ENCODE results near the gene TMEM242.

TMEM242 gene

DNA sequence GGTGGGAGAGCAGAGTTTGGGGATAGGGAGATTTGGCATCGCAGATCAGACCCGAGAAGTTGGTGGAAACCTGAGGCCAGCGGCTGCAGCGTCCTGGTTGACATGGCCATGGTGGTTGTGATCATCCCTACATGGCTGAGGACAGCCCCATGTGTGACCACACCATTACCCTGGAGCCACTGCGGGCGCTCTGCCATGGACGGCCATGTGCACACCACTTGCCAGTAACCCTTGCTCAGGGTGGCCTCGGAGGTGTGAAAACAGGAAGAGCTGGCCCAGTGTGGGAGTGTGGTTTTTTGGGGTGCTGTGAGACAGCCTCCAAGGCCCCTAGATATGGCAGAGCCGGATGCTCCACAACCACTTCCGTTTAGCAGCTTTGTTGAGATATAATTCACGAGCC, 64.4 kb downstream of the TMEM242 start:
- Histone ChIP-seq H3K4me3 (ENCODE audit: low read length) (no peak overlapping the region), H3K36me3 (ENCODE audit: control insufficient read depth, low read depth, low read length) (no peaks in the 10 kb centered on the region), H3K27ac (ENCODE audit: low read length) (no peak overlapping the region), H3K4me1 (ENCODE audit: control insufficient read depth, low read depth, low read length) (no peaks in the 10 kb centered on the region), H3K27me3 (ENCODE audit: control insufficient read depth, insufficient read depth, low read length) (no peaks in the 10 kb centered on the region), H3K9ac (ENCODE audit: low read length) (no peak overlapping the region), H3K9me3 (ENCODE audit: control insufficient read depth, low read depth, low read length) (no peaks in the 10 kb centered on the region)

DNA sequence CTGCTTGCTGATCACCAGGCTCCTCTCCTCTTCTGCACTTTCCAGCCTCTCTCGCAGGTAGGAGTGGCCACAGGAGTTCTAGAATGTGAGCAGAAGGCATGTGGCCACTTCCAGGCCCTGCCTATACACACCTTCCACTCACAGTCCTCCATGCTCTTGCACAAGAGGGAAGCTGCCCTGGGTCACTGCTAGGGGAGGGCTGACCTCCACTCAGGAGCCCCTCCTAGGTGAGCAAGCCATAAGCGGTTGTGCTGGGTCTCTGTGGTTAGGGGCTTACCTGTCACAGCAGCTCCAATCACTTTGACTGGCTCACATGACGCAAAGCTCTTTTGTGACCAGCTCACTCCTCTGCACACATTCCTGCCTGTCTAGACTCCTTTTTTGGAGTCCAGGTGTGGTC, 68.2 kb downstream of the TMEM242 start:
- no peak overlapping the region for H3K9ac ChIP-seq (ENCODE audit: low read length)
- no peaks in the 10 kb centered on the region for H3K27me3 ChIP-seq (ENCODE audit: control insufficient read depth, insufficient read depth, low read length)
- no peak overlapping the region for H3K27ac ChIP-seq (ENCODE audit: low read length)
- no peak overlapping the region for H3K4me3 ChIP-seq (ENCODE audit: low read length)
- no peaks in the 10 kb centered on the region for H3K36me3 ChIP-seq (ENCODE audit: control insufficient read depth, low read depth, low read length)
- H3K4me1 ChIP-seq (ENCODE audit: control insufficient read depth, low read depth, low read length), result no peaks in the 10 kb centered on the region
- no peaks in the 10 kb centered on the region for H3K9me3 ChIP-seq (ENCODE audit: control insufficient read depth, low read depth, low read length)

DNA sequence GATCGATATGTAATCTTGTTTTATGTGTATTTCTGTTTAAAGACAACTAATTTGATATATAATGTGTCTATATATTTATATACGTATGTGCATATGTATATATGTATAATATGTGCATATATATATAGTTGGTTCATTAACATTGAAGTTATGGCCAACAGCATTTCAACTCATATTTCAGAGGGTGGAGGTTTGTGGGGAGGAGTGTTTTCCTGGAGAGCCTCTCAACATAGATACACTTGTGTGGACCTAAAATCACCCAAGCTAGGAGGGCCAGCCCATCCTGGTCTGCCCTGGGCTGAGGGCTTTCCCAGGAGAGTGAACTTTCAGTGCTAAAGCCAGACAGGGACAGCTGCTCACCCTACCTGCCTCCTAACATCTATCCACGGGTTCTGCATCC, 68.8 kb downstream of the TMEM242 start:
- H3K36me3 ChIP-seq (ENCODE audit: control insufficient read depth, low read depth, low read length), result no peaks in the 10 kb centered on the region
- H3K4me3 ChIP-seq (ENCODE audit: low read length), result no peak overlapping the region
- no peaks in the 10 kb centered on the region for H3K27me3 ChIP-seq (ENCODE audit: control insufficient read depth, insufficient read depth, low read length)
- no peak overlapping the region for H3K9ac ChIP-seq (ENCODE audit: low read length)
- no peaks in the 10 kb centered on the region for H3K4me1 ChIP-seq (ENCODE audit: control insufficient read depth, low read depth, low read length)
- no peaks in the 10 kb centered on the region for H3K9me3 ChIP-seq (ENCODE audit: control insufficient read depth, low read depth, low read length)
- H3K27ac ChIP-seq (ENCODE audit: low read length), result no peak overlapping the region

DNA sequence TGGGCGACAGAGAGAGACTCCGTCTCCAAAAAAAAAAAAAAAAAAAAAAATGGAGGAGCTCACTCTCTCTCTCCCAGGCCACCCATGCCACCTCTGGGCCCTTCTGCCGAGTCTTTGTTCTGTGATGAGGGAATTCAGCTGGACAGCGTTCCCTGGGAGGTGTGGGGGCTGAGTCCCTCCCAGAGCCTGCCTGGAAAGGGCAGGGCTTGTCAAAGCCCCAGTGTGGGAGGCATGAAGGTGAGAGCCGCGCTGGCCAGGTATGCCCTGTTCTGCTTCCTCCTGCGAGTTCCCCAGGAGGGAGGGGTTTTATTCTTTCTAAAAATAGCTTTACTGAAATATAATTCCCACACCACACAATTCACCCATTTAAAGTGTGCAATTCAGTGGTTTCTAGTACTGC, 69.6 kb downstream of the TMEM242 start:
- H3K9me3 ChIP-seq (ENCODE audit: control insufficient read depth, low read depth, low read length), result no peaks in the 10 kb centered on the region
- H3K9ac ChIP-seq (ENCODE audit: low read length), result no peak overlapping the region
- H3K4me3 ChIP-seq (ENCODE audit: low read length), result no peak overlapping the region
- H3K27me3 ChIP-seq (ENCODE audit: control insufficient read depth, insufficient read depth, low read length), result no peaks in the 10 kb centered on the region
- H3K4me1 ChIP-seq (ENCODE audit: control insufficient read depth, low read depth, low read length), result no peaks in the 10 kb centered on the region
- no peak overlapping the region for H3K27ac ChIP-seq (ENCODE audit: low read length)
- H3K36me3 ChIP-seq (ENCODE audit: control insufficient read depth, low read depth, low read length), result no peaks in the 10 kb centered on the region

DNA sequence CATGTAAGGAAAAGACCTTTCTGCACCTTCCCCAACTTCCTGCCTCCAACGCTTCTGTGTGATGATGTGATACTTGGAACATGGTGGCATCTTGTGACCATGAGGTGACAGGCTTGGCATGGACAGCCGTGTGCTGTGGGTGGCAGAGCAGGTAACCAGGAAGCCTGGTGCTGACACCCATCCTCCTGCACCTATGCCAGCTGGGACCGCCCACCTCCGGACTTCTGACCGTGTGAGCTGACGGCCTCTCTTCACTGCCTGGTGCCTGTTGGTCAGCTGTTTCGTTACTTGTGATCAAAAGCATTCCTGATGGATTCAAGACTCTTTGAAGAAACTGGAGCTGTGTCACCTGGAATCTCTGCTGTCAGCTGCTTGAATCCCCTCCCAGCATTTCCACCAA, 70.3 kb downstream of the TMEM242 start:
- Histone ChIP-seq H3K9ac (ENCODE audit: low read length) (no peak overlapping the region), H3K9me3 (ENCODE audit: control insufficient read depth, low read depth, low read length) (no peaks in the 10 kb centered on the region), H3K4me3 (ENCODE audit: low read length) (no peak overlapping the region), H3K4me1 (ENCODE audit: control insufficient read depth, low read depth, low read length) (no peaks in the 10 kb centered on the region), H3K27me3 (ENCODE audit: control insufficient read depth, insufficient read depth, low read length) (no peaks in the 10 kb centered on the region), H3K36me3 (ENCODE audit: control insufficient read depth, low read depth, low read length) (no peaks in the 10 kb centered on the region), H3K27ac (ENCODE audit: low read length) (no peak overlapping the region)

DNA sequence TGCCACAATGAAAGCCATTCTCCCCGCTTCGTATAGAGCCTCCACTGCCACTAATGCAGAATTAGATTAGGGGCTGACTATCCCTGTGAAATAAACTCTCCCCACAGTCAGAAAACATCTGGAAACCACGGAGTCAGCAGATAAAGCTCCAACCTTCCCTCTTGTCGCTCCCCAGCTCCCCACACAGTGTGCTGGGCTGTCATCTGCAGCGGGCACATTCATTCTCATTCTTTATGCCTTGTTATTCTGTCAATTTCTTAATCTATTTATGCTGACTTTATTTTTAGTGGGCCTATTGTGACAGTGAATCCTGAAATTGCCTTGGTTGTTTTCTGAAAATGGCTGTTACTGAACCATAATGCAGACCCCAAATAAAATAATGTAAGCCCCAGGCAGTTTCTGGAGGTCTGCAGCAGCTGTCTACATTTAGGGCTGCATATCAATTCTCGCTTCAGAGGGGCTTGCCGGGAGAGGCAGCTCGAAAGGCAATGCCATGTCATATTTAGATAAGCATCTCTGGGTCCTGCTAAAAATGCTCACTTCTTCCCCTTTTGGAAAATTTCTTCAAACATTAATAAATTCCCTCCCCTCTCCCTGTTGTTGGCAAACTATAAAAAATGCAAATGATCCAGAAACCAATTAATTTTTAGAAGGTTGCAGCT, 71.6 kb downstream of the TMEM242 start:
- no peaks in the 10 kb centered on the region for H3K36me3 ChIP-seq (ENCODE audit: control insufficient read depth, low read depth, low read length)
- H3K9me3 ChIP-seq (ENCODE audit: control insufficient read depth, low read depth, low read length), result no peaks in the 10 kb centered on the region
- no peaks in the 10 kb centered on the region for H3K27me3 ChIP-seq (ENCODE audit: control insufficient read depth, insufficient read depth, low read length)
- H3K9ac ChIP-seq (ENCODE audit: low read length), result no peak overlapping the region
- H3K27ac ChIP-seq (ENCODE audit: low read length), result no peak overlapping the region
- H3K4me1 ChIP-seq (ENCODE audit: control insufficient read depth, low read depth, low read length), result no peaks in the 10 kb centered on the region
- no peak overlapping the region for H3K4me3 ChIP-seq (ENCODE audit: low read length)

DNA sequence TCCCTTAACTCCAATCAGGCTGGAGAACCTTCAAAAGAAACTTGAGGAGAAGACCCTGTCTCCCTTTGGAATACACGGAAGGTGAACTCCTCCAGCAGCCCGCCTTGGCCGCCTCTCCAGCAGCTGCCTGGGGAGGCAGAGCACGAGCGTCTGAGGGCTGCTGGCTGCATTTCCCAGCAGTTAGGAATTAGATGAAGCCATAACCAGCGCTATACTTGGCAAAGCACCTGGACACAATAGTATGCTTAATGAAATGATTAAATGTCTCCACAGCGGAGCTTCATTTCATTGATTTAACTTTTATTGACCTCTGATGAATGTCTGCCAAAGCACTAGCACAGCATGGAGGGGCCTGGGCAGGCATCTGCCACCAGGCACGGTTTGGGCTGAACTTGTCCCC, 73.5 kb downstream of the TMEM242 start:
- H3K4me1 ChIP-seq (ENCODE audit: control insufficient read depth, low read depth, low read length), result no peaks in the 10 kb centered on the region
- no peak overlapping the region for H3K4me3 ChIP-seq (ENCODE audit: low read length)
- H3K9me3 ChIP-seq (ENCODE audit: control insufficient read depth, low read depth, low read length), result no peaks in the 10 kb centered on the region
- no peak overlapping the region for H3K9ac ChIP-seq (ENCODE audit: low read length)
- no peaks in the 10 kb centered on the region for H3K27me3 ChIP-seq (ENCODE audit: control insufficient read depth, insufficient read depth, low read length)
- H3K27ac ChIP-seq (ENCODE audit: low read length), result no peak overlapping the region
- H3K36me3 ChIP-seq (ENCODE audit: control insufficient read depth, low read depth, low read length), result no peaks in the 10 kb centered on the region

DNA sequence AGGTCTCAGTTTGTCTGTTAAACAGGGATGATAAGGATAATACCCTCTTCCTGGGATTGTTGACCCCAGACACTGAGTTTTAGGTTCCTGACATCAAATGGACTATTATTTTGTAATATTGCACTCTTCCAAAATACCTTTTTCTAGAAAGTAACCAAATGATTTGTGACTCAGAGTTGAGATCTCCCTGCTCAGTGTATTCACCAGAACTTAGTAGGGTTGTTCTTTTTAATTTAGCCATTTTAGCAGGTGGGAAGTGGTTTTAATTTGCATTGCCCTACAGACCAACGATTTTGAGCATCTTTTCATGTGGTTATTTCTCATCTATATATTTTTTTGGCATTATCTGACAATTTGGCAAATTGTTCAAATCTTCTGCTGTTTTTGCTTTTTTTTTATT, 75.1 kb downstream of the TMEM242 start:
- Histone ChIP-seq H3K9me3 (ENCODE audit: control insufficient read depth, low read depth, low read length) (no peaks in the 10 kb centered on the region), H3K36me3 (ENCODE audit: control insufficient read depth, low read depth, low read length) (no peaks in the 10 kb centered on the region), H3K4me3 (ENCODE audit: low read length) (no peak overlapping the region), H3K27me3 (ENCODE audit: control insufficient read depth, insufficient read depth, low read length) (no peaks in the 10 kb centered on the region), H3K9ac (ENCODE audit: low read length) (no peak overlapping the region), H3K27ac (ENCODE audit: low read length) (no peak overlapping the region), H3K4me1 (ENCODE audit: control insufficient read depth, low read depth, low read length) (no peaks in the 10 kb centered on the region)

DNA sequence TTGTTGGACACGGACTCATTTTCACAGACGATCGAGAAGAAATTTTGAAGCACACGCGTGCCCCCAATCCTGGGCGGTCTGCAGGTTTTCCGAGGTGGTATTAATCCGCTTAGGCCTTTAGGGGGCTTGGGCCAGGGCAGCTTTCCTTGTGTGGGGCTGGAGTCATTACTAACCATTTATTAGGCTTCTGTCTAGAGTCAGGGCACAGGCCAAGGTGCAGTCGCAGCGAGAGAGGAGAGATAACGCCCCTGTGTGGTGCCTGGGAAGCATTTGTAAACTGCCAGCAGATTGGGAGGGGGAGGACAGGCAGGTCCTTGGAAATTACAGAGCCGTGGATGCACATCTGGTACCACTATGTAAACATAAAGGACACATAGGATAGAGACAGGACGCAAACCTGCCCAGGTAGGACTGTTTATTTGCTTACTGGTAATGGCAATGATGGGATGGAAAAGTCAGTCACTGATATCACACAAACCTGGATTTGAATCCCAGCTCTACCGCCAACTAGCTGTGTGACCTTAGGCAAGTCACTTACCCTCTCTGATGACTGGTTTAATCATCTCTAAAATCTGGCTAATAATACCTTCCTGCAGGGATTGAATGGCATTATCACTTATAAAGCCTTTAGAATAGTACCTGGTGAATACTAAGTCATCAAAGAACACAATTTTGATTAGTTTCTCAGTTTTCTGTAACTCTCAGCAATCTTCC, 76.4 kb downstream of the TMEM242 start:
- Histone ChIP-seq H3K36me3 (ENCODE audit: control insufficient read depth, low read depth, low read length) (no peaks in the 10 kb centered on the region), H3K4me1 (ENCODE audit: control insufficient read depth, low read depth, low read length) (no peaks in the 10 kb centered on the region), H3K27ac (ENCODE audit: low read length) (no peak overlapping the region), H3K27me3 (ENCODE audit: control insufficient read depth, insufficient read depth, low read length) (no peaks in the 10 kb centered on the region), H3K4me3 (ENCODE audit: low read length) (no peak overlapping the region), H3K9ac (ENCODE audit: low read length) (no peak overlapping the region), H3K9me3 (ENCODE audit: control insufficient read depth, low read depth, low read length) (no peaks in the 10 kb centered on the region)

DNA sequence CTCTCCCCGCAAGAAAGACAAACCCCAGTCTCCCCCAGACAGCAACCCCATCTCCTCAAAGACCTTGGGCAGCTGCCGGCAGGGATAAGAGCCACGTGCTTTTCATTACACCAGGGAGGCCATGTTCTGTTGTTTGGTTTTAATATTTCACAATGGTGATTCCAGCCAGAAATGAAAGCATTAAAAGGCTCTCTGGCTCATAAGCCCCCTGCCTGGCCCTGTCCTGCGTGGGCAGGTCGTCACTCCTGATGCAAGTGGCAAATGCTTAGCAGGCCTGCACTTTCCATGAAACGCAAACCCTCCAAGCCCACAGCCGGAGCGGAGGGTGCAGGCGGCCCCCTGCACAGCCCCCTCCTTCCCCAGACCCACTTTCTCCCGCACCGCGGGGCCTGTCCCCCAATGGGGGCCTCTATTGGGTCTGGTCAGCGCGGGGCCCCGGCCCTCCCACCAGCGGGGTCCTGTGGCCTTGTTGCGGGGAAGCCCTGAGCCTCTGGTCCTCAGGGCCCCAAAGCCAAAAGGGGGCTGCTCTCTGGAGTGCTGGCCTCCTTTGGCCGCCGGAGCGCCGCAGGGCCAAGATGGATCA, 77.2 kb downstream of the TMEM242 start:
- H3K9ac ChIP-seq (ENCODE audit: low read length), result no peak overlapping the region
- H3K9me3 ChIP-seq (ENCODE audit: control insufficient read depth, low read depth, low read length), result no peaks in the 10 kb centered on the region
- no peaks in the 10 kb centered on the region for H3K27me3 ChIP-seq (ENCODE audit: control insufficient read depth, insufficient read depth, low read length)
- H3K36me3 ChIP-seq (ENCODE audit: control insufficient read depth, low read depth, low read length), result no peaks in the 10 kb centered on the region
- no peak overlapping the region for H3K27ac ChIP-seq (ENCODE audit: low read length)
- H3K4me3 ChIP-seq (ENCODE audit: low read length), result no peak overlapping the region
- H3K4me1 ChIP-seq (ENCODE audit: control insufficient read depth, low read depth, low read length), result no peaks in the 10 kb centered on the region

DNA sequence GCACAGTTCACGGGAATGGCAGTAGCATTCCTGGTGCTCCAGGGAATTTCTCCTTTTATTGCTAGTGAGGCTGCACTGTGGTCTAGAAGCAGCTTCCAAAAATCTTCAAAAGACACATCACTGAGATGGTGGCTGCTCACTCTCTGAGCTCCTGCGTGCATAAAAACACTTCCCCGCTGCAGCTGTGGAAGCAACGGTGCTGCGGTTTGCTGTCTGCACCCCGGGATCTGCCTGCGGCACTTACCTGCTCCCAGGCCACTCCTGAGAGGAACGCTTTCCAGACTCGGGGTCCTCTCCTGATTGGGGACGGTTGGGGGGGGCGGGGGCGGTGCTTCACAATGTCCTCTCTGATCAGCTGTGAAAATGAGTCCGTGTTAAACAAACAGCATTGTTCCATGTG, 77.9 kb downstream of the TMEM242 start:
- Histone ChIP-seq H3K4me1 (ENCODE audit: control insufficient read depth, low read depth, low read length) (peaks cover under 1% of the 10 kb centered on the region), H3K4me3 (ENCODE audit: low read length) (no peak overlapping the region), H3K9me3 (ENCODE audit: control insufficient read depth, low read depth, low read length) (no peaks in the 10 kb centered on the region), H3K36me3 (ENCODE audit: control insufficient read depth, low read depth, low read length) (no peaks in the 10 kb centered on the region), H3K27me3 (ENCODE audit: control insufficient read depth, insufficient read depth, low read length) (no peaks in the 10 kb centered on the region), H3K27ac (ENCODE audit: low read length) (no peak overlapping the region), H3K9ac (ENCODE audit: low read length) (no peak overlapping the region)

DNA sequence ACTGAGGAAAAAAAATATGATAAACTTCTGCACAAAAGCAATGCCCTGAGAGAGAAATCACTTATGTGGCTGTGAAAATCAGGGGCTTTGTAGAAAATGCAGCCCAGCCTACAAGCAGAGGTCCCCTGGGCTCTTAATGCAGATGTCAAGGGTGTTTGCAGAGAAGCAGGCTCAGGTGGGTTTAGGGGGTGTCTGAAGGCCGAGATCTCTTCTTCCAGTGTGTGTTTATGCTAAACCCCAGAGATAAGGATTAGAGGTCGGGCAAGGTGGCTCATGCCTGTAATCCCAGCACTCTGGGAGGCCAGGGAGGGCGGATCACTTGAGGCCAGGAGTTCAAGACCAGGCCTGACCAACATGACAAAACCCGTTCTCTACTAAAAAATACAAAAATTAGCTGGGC, 78.5 kb downstream of the TMEM242 start:
- H3K9ac ChIP-seq (ENCODE audit: low read length), result no peak overlapping the region
- H3K4me1 ChIP-seq (ENCODE audit: control insufficient read depth, low read depth, low read length), result peaks cover 7% of the 10 kb centered on the region
- no peaks in the 10 kb centered on the region for H3K27me3 ChIP-seq (ENCODE audit: control insufficient read depth, insufficient read depth, low read length)

More for the DNA sequence above, 78.5 kb downstream of the TMEM242 start:
- Histone ChIP-seq H3K4me3 (ENCODE audit: low read length) (no peak overlapping the region), H3K36me3 (ENCODE audit: control insufficient read depth, low read depth, low read length) (no peaks in the 10 kb centered on the region), H3K9me3 (ENCODE audit: control insufficient read depth, low read depth, low read length) (no peaks in the 10 kb centered on the region), H3K27ac (ENCODE audit: low read length) (no peak overlapping the region)

All from iPS-18a (cell line).